GM20431 (cell line): ENCODE results near the gene PITPNM1.

Experiments used
- in situ Hi-C: fragments of 300-500 bp; cut with MseI, MboI; formaldehyde crosslinking; loops from one replicate; pipeline ENCODE4 v1.15.0; 2020; ENCODE audit warnings: low sequenced_read_pairs; ENCODE audit not compliant: unreplicated experiment

The PITPNM1 gene

DNA sequence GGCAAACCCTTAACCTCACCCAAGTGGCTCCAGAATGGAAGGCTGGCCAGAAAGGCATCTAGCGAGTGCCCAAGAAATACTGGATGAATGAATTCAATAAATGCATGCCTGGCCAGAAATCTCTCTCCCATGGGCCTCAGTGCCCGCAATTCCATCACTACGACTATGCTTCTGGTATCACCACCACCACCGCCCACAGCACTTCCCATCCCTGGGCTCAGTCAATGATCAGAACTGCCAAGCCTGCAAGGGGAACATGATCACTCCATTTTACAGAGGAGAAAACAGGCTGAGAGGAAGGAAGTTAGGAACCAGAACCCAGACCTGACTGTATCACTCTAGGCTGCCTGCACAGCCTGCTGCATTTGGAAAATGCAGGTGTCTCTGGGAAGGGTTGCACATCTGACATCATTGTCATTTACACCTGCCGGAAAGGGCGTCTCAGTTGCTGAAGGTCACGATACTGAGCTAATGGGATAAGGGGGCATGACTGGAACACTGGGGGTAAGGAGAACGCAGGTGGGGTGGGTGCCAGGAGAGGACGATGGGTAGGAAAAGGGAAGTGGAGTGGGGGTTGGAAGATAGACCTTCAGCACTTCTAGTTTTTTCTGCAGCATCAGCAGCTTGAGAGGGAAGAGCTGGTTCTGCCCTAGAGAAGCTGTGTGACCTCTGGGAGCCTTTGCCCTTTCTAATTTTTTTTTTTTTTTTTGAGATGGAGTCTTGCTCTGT, 55.9 kb downstream of the PITPNM1 start:
- in situ Hi-C loops, result no loop called here

DNA sequence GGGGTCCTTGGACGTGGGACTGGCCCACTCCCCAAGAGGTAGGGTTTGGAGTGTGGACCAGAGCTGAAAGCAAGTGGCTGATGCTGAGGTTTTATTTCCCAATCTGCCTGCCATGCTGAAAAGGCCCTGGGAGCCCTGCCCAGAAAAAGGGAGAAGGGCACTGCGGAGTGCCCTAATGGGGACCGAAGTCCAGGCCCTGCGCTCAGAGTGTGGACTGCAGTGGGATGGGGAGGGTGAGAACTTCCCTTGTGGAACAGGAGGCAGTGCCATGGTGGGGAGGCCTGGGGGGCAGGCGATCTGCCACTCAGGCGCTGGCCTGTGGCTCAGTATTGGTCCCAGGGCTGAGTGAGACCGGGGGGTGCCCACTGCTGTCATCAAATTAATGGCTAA, 56.9 kb downstream of the PITPNM1 start:
- in situ Hi-C loops, result no loop called here

DNA sequence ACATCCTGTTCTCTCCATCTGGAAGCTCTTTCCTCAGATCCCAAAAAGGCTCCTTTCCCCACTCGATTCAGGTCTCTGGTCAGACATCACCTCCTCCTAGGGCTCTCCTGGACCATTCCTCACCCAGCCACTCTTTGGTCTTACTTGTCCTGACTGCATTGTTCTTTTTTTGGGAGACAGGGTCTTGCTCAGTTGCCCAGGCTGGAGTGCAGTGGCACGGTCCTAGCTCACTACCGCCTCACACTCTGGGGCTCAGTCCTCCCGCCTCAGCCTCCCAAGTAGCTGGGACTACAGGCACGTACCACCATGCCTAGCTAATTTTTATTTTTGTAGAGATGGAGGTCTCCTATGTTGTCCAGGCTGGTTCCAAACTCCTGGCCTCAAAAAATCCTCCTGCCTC, 59.6 kb downstream of the PITPNM1 start:
- in situ Hi-C loops, result no loop called here

DNA sequence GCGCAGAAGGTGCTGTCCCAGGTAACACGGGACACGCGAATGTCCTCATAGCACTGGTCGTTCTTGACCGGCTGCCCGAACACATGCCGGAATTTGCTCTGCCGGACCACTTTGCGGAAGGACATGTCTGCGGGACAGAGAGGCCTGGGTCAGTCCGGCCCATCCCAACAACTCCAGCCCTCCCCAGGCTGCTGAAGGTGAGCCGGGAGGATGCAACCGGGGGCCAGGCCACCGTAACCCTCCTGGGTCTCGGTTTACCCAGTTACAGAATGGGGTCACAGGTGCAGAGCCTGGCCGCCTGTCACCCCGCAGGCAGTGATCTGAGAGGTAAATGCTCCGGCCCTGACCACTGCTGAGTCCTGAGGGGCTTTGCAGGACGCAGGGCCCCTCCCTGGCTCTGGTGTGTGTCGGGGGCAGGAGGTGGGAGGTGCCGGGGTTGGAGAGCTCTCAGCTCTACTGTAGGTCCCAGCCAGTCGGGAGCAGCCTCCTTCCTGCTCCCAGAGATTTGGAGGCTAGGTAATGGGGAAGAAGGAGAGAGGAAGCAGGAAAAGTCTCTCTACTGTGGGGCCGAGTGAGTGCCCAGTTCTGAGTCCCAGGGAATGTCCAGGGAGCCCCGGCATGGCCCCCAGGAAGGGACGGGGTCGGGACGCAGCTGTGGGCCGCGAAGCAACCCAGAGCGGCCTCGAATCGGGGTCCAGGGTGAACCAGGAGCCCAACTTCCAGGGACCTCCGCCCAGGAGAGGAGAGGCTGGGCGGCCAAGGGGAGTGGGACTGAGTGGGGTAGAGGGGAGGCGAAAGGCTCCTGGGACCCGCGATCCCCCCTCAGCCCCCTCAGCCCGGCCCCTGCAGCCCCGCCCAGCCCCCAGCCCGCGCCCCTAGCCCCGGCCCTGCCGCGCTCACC, 62.4 kb downstream of the PITPNM1 start:
- in situ Hi-C loops, result no loop called here
